SK-N-SH (cell line): ENCODE results near the gene LDLRAP1.

ENCODE experiments used
- CHD2 ChIP-seq: fragments of 150-350 bp; IDR thresholded peaks from 2 replicates; pipeline ENCODE4 v1.6.1; 2018; ENCODE audit warnings: low read length; ENCODE audit not compliant: partially characterized antibody
- CTCF ChIP-seq: fragments of 200-600 bp; sonication (generic); IDR thresholded peaks from 2 replicates; pipeline ENCODE4 v1.6.1; 2017; ENCODE audit warnings: antibody characterized with exemption, mild to moderate bottlenecking, moderate library complexity
- EP300 ChIP-seq, 2 experiments: IDR thresholded peaks; 2 replicates each; pipeline versions ENCODE4 v1.4.0 to v1.6.1; 2012; ENCODE audit warnings: borderline replicate concordance in 1 of 2, low read depth in 1 of 2, low read length in 1 of 2
- FOXJ3 ChIP-seq: sonication (generic); formaldehyde crosslinking; IDR thresholded peaks from 2 replicates; pipeline ENCODE4 v1.5.1; 2020; ENCODE audit warnings: mild to moderate bottlenecking, missing genetic modification reagents
- GATA2 ChIP-seq: sonication (generic); formaldehyde crosslinking; IDR thresholded peaks from 2 replicates; pipeline ENCODE4 v1.5.0; 2020; ENCODE audit warnings: mild to moderate bottlenecking, missing genetic modification reagents
- MAX ChIP-seq: IDR thresholded peaks from 2 replicates; pipeline ENCODE4 v1.4.0; 2012; ENCODE audit warnings: low read depth
- POLR2AphosphoS5 ChIP-seq: IDR thresholded peaks from 2 replicates; pipeline ENCODE4 v1.6.1; 2012; ENCODE audit warnings: low read depth, low read length
- SIN3A ChIP-seq: IDR thresholded peaks from 2 replicates; pipeline ENCODE4 v1.6.1; 2012; ENCODE audit warnings: low read depth, mild to moderate bottlenecking, low read length, moderate library complexity, borderline replicate concordance
- SMC3 ChIP-seq: IDR thresholded peaks from 2 replicates; pipeline ENCODE4 v1.6.1; 2012; ENCODE audit warnings: low read depth, low read length, improper control_type of control experiment
- TAF1 ChIP-seq: IDR thresholded peaks from 2 replicates; pipeline ENCODE4 v1.6.1; 2012; ENCODE audit warnings: low read depth, mild to moderate bottlenecking, low read length, moderate library complexity, borderline replicate concordance

GRCh38 chr1:25561421-25562100 is 18.2 kb downstream of the LDLRAP1 start:
- TF ChIP-seq CTCF: no peak
- TF ChIP-seq POLR2AphosphoS5: no peak
- TF ChIP-seq GATA2: no peak
- no peak for TF ChIP-seq CHD2
- TF ChIP-seq MAX: no peak
- TF ChIP-seq SIN3A: no peak
- TF ChIP-seq SMC3: no peak
- no peak for TF ChIP-seq TAF1
- no peak for TF ChIP-seq EP300 (IDR thresholded peaks at IDR 0.05; ENCODE audit: borderline replicate concordance in 1 of 2, low read depth in 1 of 2, low read length in 1 of 2)
- no peak for TF ChIP-seq FOXJ3
